HCT116 (cell line): ENCODE data around the gene ATP13A3. TPM values are rescaled to one million over a fixed set of nuclear protein-coding genes. Genes with fewer than 3 reads are reported as not detected.

ENCODE experiments used
- ATAC-seq: fragments of 200-7000 bp; cut with Tn5 transposase; 2 replicates; pipeline ENCODE4 v1.9.1; 2020; ENCODE audit warnings: mild to moderate bottlenecking, moderate library complexity
- BruUV-seq: library from RNA; stranded (reverse); fragments of 400-500 nt; replicated peaks from 2 replicates; lab custom pipeline; 2021; lab: Mats Ljungman, UMichigan
- CTCF ChIA-PET: fragments of 300-600 bp; sonication (Branson Sonifier 250); formaldehyde crosslinking; loops from one replicate; lab custom pipeline; 2021; ENCODE audit warnings: antibody characterized with exemption; lab: Charles Lee
- POLR2A ChIA-PET: fragments of 300-600, 350-600 bp; sonication (Branson Sonifier 250); formaldehyde crosslinking; loops from one replicate; lab custom pipeline; 2021; ENCODE audit warnings: antibody characterized with exemption; lab: Charles Lee
- RAD21 ChIA-PET, 2 experiments: fragments of 300-600 bp; sonication (Branson Sonifier 250); formaldehyde crosslinking; loops; one replicate each; lab custom pipeline; 2023; ENCODE audit warnings: low total read pairs in 2 of 2; ENCODE audit not compliant: uncharacterized antibody in 2 of 2, unreplicated experiment in 2 of 2, low non-redundant PET in 1 of 2; lab: Charles Lee
- DNase-seq: peaks from one replicate; pipeline ENCODE4 v3.0.0-alpha.2; 2010; ENCODE audit warnings: low read depth, low spot score
- H2AFZ ChIP-seq: fragments of 200-600 bp; shearing (Covaris generic), sonication (generic); 2 replicates; pipeline ENCODE4 v1.6.1; 2017; ENCODE audit warnings: low read depth, mixed run types, mixed read lengths, antibody characterized with exemption, low read length; ENCODE audit not compliant: poor library complexity, severe bottlenecking
- H3K27ac ChIP-seq: 2 replicates; pipeline ENCODE4 v1.5.1; 2012; ENCODE audit warnings: low read depth, low read length
- H3K27me3 ChIP-seq: fragments of 200-600 bp; sonication (generic); 2 replicates; pipeline ENCODE4 v1.6.1; 2016; ENCODE audit warnings: mixed run types, low read length, mixed read lengths; ENCODE audit not compliant: insufficient read depth
- H3K36me3 ChIP-seq, 2 experiments: fragments of 200-500 bp in 1 of 2; fragments of 200-600 bp in 1 of 2; sonication (Bioruptor generic) in 1 of 2; sonication (generic) in 1 of 2; 2 replicates each; pipeline versions ENCODE4 v1.5.1 to v1.6.1; 2014 to 2016; ENCODE audit warnings: low read length in 2 of 2, inconsistent platforms in 1 of 2, mixed read lengths in 1 of 2, mixed run types in 1 of 2; ENCODE audit not compliant: insufficient read depth in 2 of 2, control insufficient read depth in 1 of 2
- H3K4me1 ChIP-seq, 2 experiments: fragments of 200-600 bp in 1 of 2; sonication (generic) in 1 of 2; 2 replicates each; pipeline versions ENCODE4 v1.5.1 to v1.6.1; 2012 to 2017; ENCODE audit warnings: low read length in 2 of 2, inconsistent platforms in 1 of 2, mild to moderate bottlenecking in 1 of 2, mixed read lengths in 1 of 2, mixed run types in 1 of 2, moderate library complexity in 1 of 2; ENCODE audit not compliant: insufficient read depth in 2 of 2, control insufficient read depth in 1 of 2
- H3K4me2 ChIP-seq: fragments of 200-600 bp; sonication (generic); 2 replicates; pipeline ENCODE4 v1.6.1; 2017; ENCODE audit warnings: mixed run types, low read length, mixed read lengths
- H3K4me3 ChIP-seq, 2 experiments: fragments of 200-600 bp in 1 of 2; sonication (generic) in 1 of 2; replicated peaks in 1 of 2; 2 replicates each; pipeline ENCODE4 v1.5.1; 2011 to 2016; ENCODE audit warnings: low read length in 2 of 2, control low read depth in 1 of 2, low read depth in 1 of 2, mild to moderate bottlenecking in 1 of 2, mixed read lengths in 1 of 2, mixed run types in 1 of 2
- H3K79me2 ChIP-seq: fragments of 200-600 bp; sonication (generic); 2 replicates; pipeline ENCODE4 v1.6.1; 2017; ENCODE audit warnings: mild to moderate bottlenecking, mixed run types, low read length, moderate library complexity, mixed read lengths; ENCODE audit not compliant: insufficient read depth
- H3K9ac ChIP-seq: fragments of 200-600 bp; sonication (generic); 2 replicates; pipeline ENCODE4 v1.6.1; 2016; ENCODE audit warnings: low read length, mixed read lengths
- H3K9me2 ChIP-seq: fragments of 200-600 bp; sonication (generic), shearing (Covaris generic); 2 replicates; pipeline ENCODE4 v1.6.1; 2017; ENCODE audit warnings: mixed run types, mild to moderate bottlenecking, moderate library complexity; ENCODE audit not compliant: insufficient read depth
- H3K9me3 ChIP-seq, 2 experiments: fragments of 200-500 bp in 1 of 2; fragments of 200-600 bp in 1 of 2; sonication (Bioruptor generic) in 1 of 2; sonication (generic) in 1 of 2; 2 replicates each; pipeline ENCODE4 v1.6.1; 2014 to 2017; ENCODE audit warnings: low read length in 2 of 2, mixed read lengths in 2 of 2, inconsistent platforms in 1 of 2, low read depth in 1 of 2, mild to moderate bottlenecking in 1 of 2, mixed run types in 1 of 2, moderate library complexity in 1 of 2; ENCODE audit not compliant: control insufficient read depth in 1 of 2, insufficient read depth in 1 of 2
- H4K20me1 ChIP-seq: fragments of 200-600 bp; sonication (generic), shearing (Covaris generic); 2 replicates; pipeline ENCODE4 v1.6.1; 2017; ENCODE audit warnings: mixed run types, mild to moderate bottlenecking, moderate library complexity; ENCODE audit not compliant: insufficient read depth
- CBX3 ChIP-seq: IDR thresholded peaks from 2 replicates; pipeline ENCODE4 v1.6.1; 2012; ENCODE audit warnings: low read depth
- EZH2 ChIP-seq: fragments of 200-600 bp; sonication (generic); IDR thresholded peaks from 2 replicates; pipeline ENCODE4 v1.6.1; 2017; ENCODE audit warnings: antibody characterized with exemption, mixed run types
- FOSL1 ChIP-seq: IDR thresholded peaks from 2 replicates; pipeline ENCODE4 v1.6.1; 2012; ENCODE audit warnings: low read depth
- RAD21 ChIP-seq: IDR thresholded peaks from 2 replicates; pipeline ENCODE4 v1.6.1; 2012; ENCODE audit warnings: low read depth, mild to moderate bottlenecking
- SIN3A ChIP-seq: IDR thresholded peaks from 2 replicates; pipeline ENCODE4 v1.6.1; 2012; ENCODE audit warnings: low read depth
- SP1 ChIP-seq: IDR thresholded peaks from 2 replicates; pipeline ENCODE4 v1.6.1; 2012; ENCODE audit warnings: low read depth
- YY1 ChIP-seq: IDR thresholded peaks from 2 replicates; pipeline ENCODE4 v1.6.1; 2011; ENCODE audit warnings: low read length, low read depth, moderate library complexity, mild to moderate bottlenecking; ENCODE audit not compliant: insufficient replicate concordance; ENCODE audit errors: extremely low read depth
- ZNF274 ChIP-seq: fragments of 200-500 bp; sonication (Bioruptor generic); IDR thresholded peaks from 2 replicates; pipeline ENCODE4 v1.6.1; 2014; ENCODE audit warnings: mild to moderate bottlenecking, low read depth, low read length, inconsistent platforms
- intact Hi-C: fragments of 100-400 bp; cut with micrococcal nuclease; formaldehyde crosslinking; loops from 2 replicates; pipeline ENCODE4 v1.10.0; 2022
- total RNA-seq: library from RNA; stranded (reverse); gene quantifications from one replicate; pipeline ENCODE4 v1.2.1, GENCODE V29; 2021; ENCODE audit not compliant: unreplicated experiment
- TF ChIP-seq, protein P1 (sequence below): IDR thresholded peaks from 2 replicates; pipeline ENCODE4 v1.6.1; 2012
- TF ChIP-seq, protein P2 (sequence below), 3 experiments: fragments of 200-600 bp in 1 of 3; sonication (generic) in 1 of 3; IDR thresholded peaks in 2 of 3; conservative IDR thresholded peaks in 1 of 3; 2 replicates each; pipeline ENCODE4 v1.5.1; 2012 to 2017; ENCODE audit warnings: low read depth in 2 of 3, low read length in 2 of 3, antibody characterized with exemption in 1 of 3, borderline replicate concordance in 1 of 3, control low read depth in 1 of 3, mild to moderate bottlenecking in 1 of 3, mixed read lengths in 1 of 3, mixed run types in 1 of 3, moderate library complexity in 1 of 3; ENCODE audit not compliant: insufficient read depth in 1 of 3
- TF ChIP-seq, protein P3 (sequence below): IDR thresholded peaks from 2 replicates; pipeline ENCODE4 v1.6.1; 2012; ENCODE audit warnings: low read depth

The ATP13A3 gene
- total RNA-seq, 1 experiment from 2014 or later = 139 TPM

DNA sequence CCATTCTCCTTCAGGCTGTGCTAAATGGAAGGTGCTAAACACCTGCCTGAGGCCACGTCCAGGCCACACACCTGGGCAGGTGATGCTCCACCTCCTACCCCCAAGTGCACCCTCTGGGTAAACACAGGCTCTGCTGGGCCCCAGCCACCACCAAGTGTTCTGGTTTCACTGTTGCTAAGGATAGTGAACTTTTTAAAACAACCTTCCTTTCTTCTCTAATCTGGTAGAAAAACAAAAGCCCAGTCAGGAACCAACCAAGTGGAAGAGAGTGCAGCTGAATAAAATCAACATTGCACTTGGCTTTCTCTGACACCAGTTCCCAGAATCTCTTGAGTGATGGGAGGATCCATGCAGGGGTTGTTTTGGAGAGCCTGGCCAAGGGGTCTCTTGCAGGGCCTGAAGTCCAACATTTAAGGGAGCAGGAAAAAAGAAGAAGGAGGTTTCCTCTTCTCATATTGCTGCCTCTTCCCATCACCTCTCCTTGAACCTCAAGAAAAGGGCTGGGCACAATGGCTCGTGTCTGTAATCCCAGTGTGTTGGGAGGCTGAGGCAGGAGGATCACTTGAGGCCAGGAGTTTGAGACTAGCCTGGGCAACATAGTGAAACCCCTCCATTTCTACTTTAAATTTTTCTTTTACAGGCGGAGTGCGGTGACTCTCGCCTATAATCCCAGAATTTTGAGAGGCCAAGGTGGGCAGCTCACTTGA, 26.2 kb upstream of the ATP13A3 start:
- TF ChIP-seq, protein P1, sequence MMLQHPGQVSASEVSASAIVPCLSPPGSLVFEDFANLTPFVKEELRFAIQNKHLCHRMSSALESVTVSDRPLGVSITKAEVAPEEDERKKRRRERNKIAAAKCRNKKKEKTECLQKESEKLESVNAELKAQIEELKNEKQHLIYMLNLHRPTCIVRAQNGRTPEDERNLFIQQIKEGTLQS = no peak
- TF ChIP-seq ZNF274 = no peak
- no peak for TF ChIP-seq EZH2
- no peak for TF ChIP-seq YY1
- TF ChIP-seq, protein P2, sequence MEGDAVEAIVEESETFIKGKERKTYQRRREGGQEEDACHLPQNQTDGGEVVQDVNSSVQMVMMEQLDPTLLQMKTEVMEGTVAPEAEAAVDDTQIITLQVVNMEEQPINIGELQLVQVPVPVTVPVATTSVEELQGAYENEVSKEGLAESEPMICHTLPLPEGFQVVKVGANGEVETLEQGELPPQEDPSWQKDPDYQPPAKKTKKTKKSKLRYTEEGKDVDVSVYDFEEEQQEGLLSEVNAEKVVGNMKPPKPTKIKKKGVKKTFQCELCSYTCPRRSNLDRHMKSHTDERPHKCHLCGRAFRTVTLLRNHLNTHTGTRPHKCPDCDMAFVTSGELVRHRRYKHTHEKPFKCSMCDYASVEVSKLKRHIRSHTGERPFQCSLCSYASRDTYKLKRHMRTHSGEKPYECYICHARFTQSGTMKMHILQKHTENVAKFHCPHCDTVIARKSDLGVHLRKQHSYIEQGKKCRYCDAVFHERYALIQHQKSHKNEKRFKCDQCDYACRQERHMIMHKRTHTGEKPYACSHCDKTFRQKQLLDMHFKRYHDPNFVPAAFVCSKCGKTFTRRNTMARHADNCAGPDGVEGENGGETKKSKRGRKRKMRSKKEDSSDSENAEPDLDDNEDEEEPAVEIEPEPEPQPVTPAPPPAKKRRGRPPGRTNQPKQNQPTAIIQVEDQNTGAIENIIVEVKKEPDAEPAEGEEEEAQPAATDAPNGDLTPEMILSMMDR (IDR thresholded peaks at IDR 0.05 in 2 of 3, conservative IDR thresholded peaks at IDR 0.05 in 1 of 3; ENCODE audit: borderline replicate concordance in 1 of 3, insufficient read depth in 1 of 3, low read depth in 2 of 3, low read length in 2 of 3) = no peak
- no peak for TF ChIP-seq RAD21
- TF ChIP-seq, protein P3, sequence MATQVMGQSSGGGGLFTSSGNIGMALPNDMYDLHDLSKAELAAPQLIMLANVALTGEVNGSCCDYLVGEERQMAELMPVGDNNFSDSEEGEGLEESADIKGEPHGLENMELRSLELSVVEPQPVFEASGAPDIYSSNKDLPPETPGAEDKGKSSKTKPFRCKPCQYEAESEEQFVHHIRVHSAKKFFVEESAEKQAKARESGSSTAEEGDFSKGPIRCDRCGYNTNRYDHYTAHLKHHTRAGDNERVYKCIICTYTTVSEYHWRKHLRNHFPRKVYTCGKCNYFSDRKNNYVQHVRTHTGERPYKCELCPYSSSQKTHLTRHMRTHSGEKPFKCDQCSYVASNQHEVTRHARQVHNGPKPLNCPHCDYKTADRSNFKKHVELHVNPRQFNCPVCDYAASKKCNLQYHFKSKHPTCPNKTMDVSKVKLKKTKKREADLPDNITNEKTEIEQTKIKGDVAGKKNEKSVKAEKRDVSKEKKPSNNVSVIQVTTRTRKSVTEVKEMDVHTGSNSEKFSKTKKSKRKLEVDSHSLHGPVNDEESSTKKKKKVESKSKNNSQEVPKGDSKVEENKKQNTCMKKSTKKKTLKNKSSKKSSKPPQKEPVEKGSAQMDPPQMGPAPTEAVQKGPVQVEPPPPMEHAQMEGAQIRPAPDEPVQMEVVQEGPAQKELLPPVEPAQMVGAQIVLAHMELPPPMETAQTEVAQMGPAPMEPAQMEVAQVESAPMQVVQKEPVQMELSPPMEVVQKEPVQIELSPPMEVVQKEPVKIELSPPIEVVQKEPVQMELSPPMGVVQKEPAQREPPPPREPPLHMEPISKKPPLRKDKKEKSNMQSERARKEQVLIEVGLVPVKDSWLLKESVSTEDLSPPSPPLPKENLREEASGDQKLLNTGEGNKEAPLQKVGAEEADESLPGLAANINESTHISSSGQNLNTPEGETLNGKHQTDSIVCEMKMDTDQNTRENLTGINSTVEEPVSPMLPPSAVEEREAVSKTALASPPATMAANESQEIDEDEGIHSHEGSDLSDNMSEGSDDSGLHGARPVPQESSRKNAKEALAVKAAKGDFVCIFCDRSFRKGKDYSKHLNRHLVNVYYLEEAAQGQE = no peak
- no peak for TF ChIP-seq CBX3
- TF ChIP-seq SP1 = no peak
- no peak for TF ChIP-seq SIN3A
- no peak for TF ChIP-seq FOSL1
- no peak for DNase-seq
- Histone ChIP-seq H3K9ac (no peak overlapping the region), H2AFZ (no peak overlapping the region), H3K36me3 (no peaks in the 10 kb centered on the region), H4K20me1 (no peaks in the 10 kb centered on the region), H3K79me2 (no peaks in the 10 kb centered on the region), H3K4me1 (no peaks in the 10 kb centered on the region), H3K4me2 (no peak overlapping the region), H3K27ac (no peak overlapping the region), H3K9me3 (no peaks in the 10 kb centered on the region), H3K9me2 (no peaks in the 10 kb centered on the region), H3K4me3 (no peak overlapping the region), H3K27me3 (no peaks in the 10 kb centered on the region)
- CTCF ChIA-PET = interaction anchor here (1.2 kb wide), 1 partner anchor 41 kb away, joined by 3 read pairs; no protein-coding TSS in a partner anchor
- intact Hi-C loops = no loop called here
- ATAC-seq = no peak
- POLR2A ChIA-PET = interaction anchor here (0.6 kb wide), 1 partner anchor 32 kb away, joined by 4 read pairs; no protein-coding TSS in a partner anchor
- BruUV-seq = no TSS peak
- RAD21 ChIA-PET = no interaction called here
